HFF-Myc (cell line): ENCODE measurements around the gene DHRS12.

ENCODE experiments used
- DNase-seq: peaks from one replicate; pipeline ENCODE4 v3.0.0-alpha.2; 2011; ENCODE audit warnings: low read depth; ENCODE audit errors: extremely low read depth
- H3K4me3 ChIP-seq: replicated peaks from 2 replicates; pipeline ENCODE4 v1.5.1; 2011; ENCODE audit warnings: low read depth, mild to moderate bottlenecking, control low read depth, low read length
- CTCF ChIP-seq: IDR thresholded peaks from 2 replicates; pipeline ENCODE4 v1.5.1; 2012; ENCODE audit warnings: mild to moderate bottlenecking, low read depth, low read length, control low read depth; ENCODE audit errors: missing control alignments

The DHRS12 gene

DNA sequence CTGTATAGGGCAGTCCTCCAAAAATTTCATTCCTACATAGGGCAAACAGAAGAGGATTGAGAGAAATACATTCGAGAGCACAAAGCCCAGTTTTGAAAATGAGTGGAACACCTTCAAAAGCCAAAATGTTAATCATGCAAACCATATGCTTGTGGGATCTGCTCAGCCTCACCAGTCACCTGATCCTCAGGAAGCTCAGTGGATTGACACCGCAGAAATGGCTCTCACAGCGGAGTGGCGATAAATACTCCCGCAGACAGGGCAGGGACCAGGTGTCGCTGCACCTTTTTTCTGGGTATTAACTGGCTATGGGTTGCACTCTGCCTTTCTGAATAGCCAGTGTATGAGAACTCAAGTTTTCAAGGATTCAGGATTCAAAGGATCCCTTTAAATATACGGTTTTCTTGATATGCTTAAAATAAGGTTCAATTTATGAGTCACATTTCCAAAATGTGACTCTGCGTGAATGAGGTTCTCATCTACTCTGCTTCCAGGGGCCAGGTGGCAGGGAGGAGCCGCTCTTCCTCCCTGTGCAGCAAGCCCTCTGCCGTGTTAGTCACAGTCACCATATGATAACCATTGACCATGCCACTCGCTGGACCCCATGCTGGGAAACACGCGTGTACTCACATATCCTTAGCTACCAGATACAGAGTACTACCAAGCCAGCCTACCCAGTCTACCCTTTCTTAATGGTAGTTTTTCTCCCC lies 18.3 kb upstream of the DHRS12 start:
- TF ChIP-seq CTCF: no peak
- no peak for DNase-seq
- no peak overlapping the region for H3K4me3 ChIP-seq

DNA sequence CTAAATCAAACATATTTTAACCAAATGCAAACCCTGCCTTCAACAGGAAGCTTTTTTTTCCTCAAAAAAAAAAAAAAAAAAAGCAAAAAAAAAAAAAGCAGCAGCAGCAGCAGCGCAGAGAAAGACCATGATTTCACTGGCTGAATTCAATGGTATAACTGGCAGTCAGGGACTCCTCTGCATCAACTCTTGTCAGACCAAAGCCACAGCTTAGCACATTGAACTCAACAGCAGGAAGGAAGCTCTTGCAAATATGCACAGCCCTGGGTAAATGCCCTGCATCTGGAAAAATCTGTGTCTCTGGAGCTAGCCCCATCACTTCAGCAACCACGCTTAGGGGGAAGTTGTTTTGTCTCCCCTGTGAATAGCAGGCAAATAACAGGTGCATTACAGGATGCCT lies 17.6 kb upstream of the DHRS12 start:
- DNase-seq: no peak
- no peak overlapping the region for H3K4me3 ChIP-seq
- no peak for TF ChIP-seq CTCF

GRCh38 chr13:51820016-51820597 lies 16.1 kb upstream of the DHRS12 start:
- no peak for DNase-seq
- TF ChIP-seq CTCF: no peak
- no peak overlapping the region for H3K4me3 ChIP-seq

GRCh38 chr13:51819544-51819943 lies 15.6 kb upstream of the DHRS12 start:
- no peak overlapping the region for H3K4me3 ChIP-seq
- no peak for DNase-seq
- TF ChIP-seq CTCF: no peak

GRCh38 chr13:51818781-51819511 lies 15.0 kb upstream of the DHRS12 start:
- DNase-seq: no peak
- no peak overlapping the region for H3K4me3 ChIP-seq
- no peak for TF ChIP-seq CTCF

DNA sequence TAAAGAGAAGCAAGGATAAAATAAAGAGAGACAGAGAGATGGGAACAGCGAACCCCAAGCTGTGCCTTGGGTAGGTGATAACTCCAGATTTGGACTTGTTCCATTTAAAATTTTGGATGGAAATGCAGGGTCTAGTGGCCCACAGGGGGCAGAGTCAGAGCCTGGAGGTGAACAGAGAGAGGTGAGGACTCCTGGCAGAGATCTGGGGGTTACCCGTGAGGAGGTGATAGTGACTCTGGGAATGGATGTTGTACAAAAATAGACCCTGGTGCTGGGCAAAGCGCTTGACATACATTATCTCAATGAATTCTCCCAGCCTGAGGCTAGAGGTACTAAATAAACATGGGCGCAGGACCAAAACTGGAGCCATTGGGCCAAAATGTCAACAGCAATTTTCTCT lies 14.3 kb upstream of the DHRS12 start:
- no peak for TF ChIP-seq CTCF
- DNase-seq: no peak
- H3K4me3 ChIP-seq: no peak overlapping the region
